ENCODE results near the gene MME. TPM values are rescaled to one million over a fixed set of nuclear protein-coding genes. Genes with fewer than 3 reads are reported as not detected.

MME gene
- total and polyA plus RNA-seq, 3 experiments from 2014 or later, result 0.04 to 1.4 TPM; not detected in 1

DNA sequence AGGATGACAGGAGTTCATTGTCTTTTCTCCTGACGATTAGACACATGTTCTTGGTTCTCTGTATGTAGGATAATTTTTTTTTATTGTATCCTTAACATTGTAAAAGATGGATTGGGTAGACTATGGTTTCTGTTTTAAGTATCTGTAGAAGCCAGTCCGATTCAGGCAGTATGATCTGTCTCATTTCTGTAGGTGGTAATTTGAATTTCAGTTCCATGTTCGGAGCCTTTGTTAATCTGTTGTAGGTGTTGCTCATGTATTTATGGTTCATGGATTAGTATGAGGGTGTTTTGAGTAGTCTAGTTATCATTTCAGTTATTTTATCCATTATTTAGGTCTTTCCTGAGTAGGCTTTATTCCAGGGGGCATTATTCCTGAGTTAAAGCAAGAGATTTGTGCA lies 32.4 kb upstream of the MME start:
- Mint-ChIP-seq H3K4me1 (no peaks in the 10 kb centered on the region), H3K27me3 (no peaks in the 10 kb centered on the region), H3K27ac (no peak overlapping the region), H3K4me3 (no peak overlapping the region), H3K9me3 (peaks cover under 1 to 14% (median 11%) of the 10 kb centered on the region in 5 donors), H3K36me3 (no peaks in the 10 kb centered on the region)
- Histone ChIP-seq H3K4me3 (ENCODE audit: low read length) (no peak overlapping the region), H3K36me3 (ENCODE audit: insufficient read depth, low read length) (no peaks in the 10 kb centered on the region), H3K4me1 (ENCODE audit: insufficient read depth, low read length) (no peaks in the 10 kb centered on the region), H3K27me3 (ENCODE audit: insufficient read depth, low read length, poor library complexity, severe bottlenecking) (no peaks in the 10 kb centered on the region), H3K9me3 (ENCODE audit: low read length) (no peaks in the 10 kb centered on the region), H3K27ac (ENCODE audit: low read depth, low read length) (no peak overlapping the region)
- DNase-seq, result no peak
- POLR2A ChIA-PET, result no interaction called here
- CTCF ChIA-PET, result no interaction called here

DNA sequence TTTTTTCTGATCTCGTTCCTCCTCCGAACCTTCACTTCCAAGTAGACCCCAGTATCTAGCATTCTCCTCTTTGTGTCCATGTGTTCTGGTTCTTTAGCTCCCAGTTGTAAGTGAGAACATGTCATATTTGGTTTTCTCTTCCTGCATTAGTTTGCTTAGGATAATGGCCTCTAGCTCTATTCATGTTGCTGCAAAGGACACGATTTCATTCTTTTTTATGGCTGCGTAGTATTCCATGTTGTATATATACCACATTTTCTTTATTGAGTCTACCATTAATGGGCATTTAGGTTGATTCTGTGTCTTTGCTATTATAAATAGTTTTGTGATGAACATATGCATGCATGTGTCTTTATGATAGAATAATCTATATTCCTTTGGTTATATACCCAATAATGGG lies 30.2 kb upstream of the MME start:
- Histone ChIP-seq H3K4me3 (ENCODE audit: low read length) (no peak overlapping the region), H3K4me1 (ENCODE audit: insufficient read depth, low read length) (no peaks in the 10 kb centered on the region), H3K27ac (ENCODE audit: low read depth, low read length) (no peak overlapping the region), H3K27me3 (ENCODE audit: insufficient read depth, low read length, poor library complexity, severe bottlenecking) (no peaks in the 10 kb centered on the region), H3K9me3 (ENCODE audit: low read length) (no peaks in the 10 kb centered on the region), H3K36me3 (ENCODE audit: insufficient read depth, low read length) (no peaks in the 10 kb centered on the region)
- Mint-ChIP-seq H3K4me3 (no peak overlapping the region), H3K4me1 (no peaks in the 10 kb centered on the region), H3K9me3 (peaks cover 11 to 18% (median 16%) of the 10 kb centered on the region in 5 donors), H3K27ac (peak overlapping the region in 1 of 8 donors; percentile 58), H3K27me3 (no peaks in the 10 kb centered on the region), H3K36me3 (peaks cover 0 to 2% (median 0%) of the 10 kb centered on the region in 3 donors)
- DNase-seq, result no peak
- ChIA-PET POLR2A (no interaction called here), CTCF (no interaction called here)

DNA sequence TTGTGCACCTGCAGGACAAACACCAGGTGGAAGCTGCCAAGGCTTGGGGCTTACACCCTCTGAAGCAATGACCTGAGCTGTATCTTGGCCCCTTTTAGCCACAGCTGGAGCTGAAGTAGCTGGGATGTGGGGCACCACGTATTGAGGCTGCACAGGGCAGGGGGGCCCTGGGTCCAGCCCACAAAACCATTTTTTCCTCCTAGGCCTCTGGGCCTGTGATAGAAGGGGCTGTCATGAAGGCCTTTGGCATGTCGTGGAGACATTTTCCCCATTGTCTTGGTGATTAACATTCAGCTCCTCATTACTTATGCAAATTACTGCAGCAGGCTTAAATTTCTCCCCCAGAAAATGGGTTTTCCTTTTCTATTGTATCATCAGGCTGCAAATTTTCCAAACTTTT lies 27.6 kb upstream of the MME start:
- no peak overlapping the region for H3K4me3 ChIP-seq (ENCODE audit: low read length)
- H3K27me3 ChIP-seq (ENCODE audit: insufficient read depth, low read length, poor library complexity, severe bottlenecking), result no peaks in the 10 kb centered on the region
- ChIA-PET CTCF (interaction anchor here (0.7 kb wide), 1 partner anchor 14 kb away, joined by 3 read pairs; no protein-coding TSS in a partner anchor), POLR2A (no interaction called here)
- no peak overlapping the region for H3K27ac ChIP-seq (ENCODE audit: low read depth, low read length)
- H3K9me3 ChIP-seq (ENCODE audit: low read length), result no peaks in the 10 kb centered on the region
- Mint-ChIP-seq H3K27ac (no peak overlapping the region), H3K36me3 (peaks cover 0 to 2% (median 0%) of the 10 kb centered on the region in 3 donors), H3K27me3 (no peaks in the 10 kb centered on the region), H3K4me3 (no peak overlapping the region), H3K9me3 (peaks cover 12 to 15% (median 15%) of the 10 kb centered on the region in 5 donors), H3K4me1 (no peaks in the 10 kb centered on the region)
- H3K4me1 ChIP-seq (ENCODE audit: insufficient read depth, low read length), result no peaks in the 10 kb centered on the region
- no peak for DNase-seq
- H3K36me3 ChIP-seq (ENCODE audit: insufficient read depth, low read length), result no peaks in the 10 kb centered on the region

DNA sequence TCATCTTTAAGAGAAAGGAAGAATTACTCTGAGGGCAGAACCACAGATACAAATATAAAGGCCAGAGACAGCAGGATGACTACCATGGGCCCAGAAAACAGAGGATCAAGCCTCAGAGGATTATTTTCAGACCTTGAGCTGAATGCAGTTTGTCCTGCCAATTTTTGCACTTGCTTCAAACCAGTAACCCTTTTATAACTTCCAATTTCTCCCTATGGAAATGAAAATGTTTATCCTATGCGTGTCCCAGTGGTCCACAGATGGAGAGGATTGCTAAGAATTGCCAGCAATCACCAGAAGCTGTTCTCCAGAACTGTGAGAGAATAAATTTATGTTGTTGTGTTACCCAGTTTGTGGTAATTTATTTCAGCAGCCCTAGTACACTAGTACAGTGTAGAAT lies 26.4 kb upstream of the MME start:
- H3K4me3 Mint-ChIP-seq, result no peak overlapping the region
- POLR2A ChIA-PET, result no interaction called here

DNA sequence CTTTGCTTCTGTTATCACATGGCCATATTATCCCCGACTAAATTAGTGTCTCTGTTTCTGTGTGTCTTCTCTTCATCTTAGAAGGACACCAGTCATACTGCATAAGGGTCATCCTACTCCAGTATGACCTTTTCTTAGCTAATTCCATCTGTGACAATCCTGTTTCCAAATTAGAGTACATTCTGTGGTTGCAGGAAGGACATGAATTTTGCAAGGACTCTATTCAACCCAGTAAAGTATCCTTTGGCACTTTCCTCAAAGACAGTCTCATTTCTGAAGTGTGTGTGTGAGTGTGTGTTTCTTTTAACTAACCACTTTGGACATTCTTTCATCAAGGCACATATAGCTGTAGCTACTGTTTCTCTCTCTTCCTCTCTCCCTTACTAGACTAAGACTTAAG lies 15.2 kb upstream of the MME start:
- Mint-ChIP-seq H3K27ac (no peak overlapping the region), H3K9me3 (peaks cover 0 to 4% (median 0%) of the 10 kb centered on the region in 5 donors), H3K27me3 (no peaks in the 10 kb centered on the region), H3K4me1 (no peaks in the 10 kb centered on the region), H3K36me3 (no peaks in the 10 kb centered on the region), H3K4me3 (no peak overlapping the region)
- H3K27ac ChIP-seq (ENCODE audit: low read depth, low read length), result no peak overlapping the region
- no peaks in the 10 kb centered on the region for H3K4me1 ChIP-seq (ENCODE audit: insufficient read depth, low read length)
- H3K9me3 ChIP-seq (ENCODE audit: low read length), result no peaks in the 10 kb centered on the region
- ChIA-PET POLR2A (no interaction called here), CTCF (no interaction called here)
- no peaks in the 10 kb centered on the region for H3K27me3 ChIP-seq (ENCODE audit: insufficient read depth, low read length, poor library complexity, severe bottlenecking)
- no peak for DNase-seq
- no peak overlapping the region for H3K4me3 ChIP-seq (ENCODE audit: low read length)
- H3K36me3 ChIP-seq (ENCODE audit: insufficient read depth, low read length), result no peaks in the 10 kb centered on the region

More for the DNA sequence above, 26.4 kb upstream of the MME start:
- Histone ChIP-seq H3K27ac (ENCODE audit: low read depth, low read length) (no peak overlapping the region), H3K27me3 (ENCODE audit: insufficient read depth, low read length, poor library complexity, severe bottlenecking) (no peaks in the 10 kb centered on the region), H3K4me1 (ENCODE audit: insufficient read depth, low read length) (no peaks in the 10 kb centered on the region), H3K9me3 (ENCODE audit: low read length) (no peaks in the 10 kb centered on the region), H3K36me3 (ENCODE audit: insufficient read depth, low read length) (no peaks in the 10 kb centered on the region), H3K4me3 (ENCODE audit: low read length) (no peak overlapping the region)
- peaks cover 0 to 2% (median 0%) of the 10 kb centered on the region in 3 donors for H3K36me3 Mint-ChIP-seq
- no peak for DNase-seq
- no peaks in the 10 kb centered on the region for H3K27me3 Mint-ChIP-seq
- H3K9me3 Mint-ChIP-seq, result peaks cover 12 to 15% (median 15%) of the 10 kb centered on the region in 5 donors
- H3K4me1 Mint-ChIP-seq, result no peaks in the 10 kb centered on the region
- H3K27ac Mint-ChIP-seq, result no peak overlapping the region
- CTCF ChIA-PET, result no interaction called here

DNA sequence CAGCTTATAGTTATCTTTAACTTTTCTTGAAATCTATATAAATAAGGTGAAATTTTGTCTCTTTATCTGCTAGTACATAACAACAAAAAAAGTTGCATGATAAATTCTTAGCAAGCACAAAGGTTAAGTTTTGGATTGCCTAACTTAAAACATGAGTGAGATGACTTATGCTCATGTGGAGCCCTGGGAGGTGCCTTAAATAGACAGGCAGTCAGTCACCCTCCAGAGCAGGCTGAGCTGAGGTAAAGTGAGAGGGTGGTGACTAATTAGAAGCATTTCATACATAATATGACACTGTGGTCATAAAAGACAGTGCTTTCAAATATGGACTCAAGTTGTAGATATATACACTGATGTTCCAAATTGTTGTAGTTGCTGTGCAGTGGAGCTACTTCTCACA lies 14.6 kb upstream of the MME start:
- H3K36me3 Mint-ChIP-seq, result no peaks in the 10 kb centered on the region
- no peaks in the 10 kb centered on the region for H3K4me1 ChIP-seq (ENCODE audit: insufficient read depth, low read length)
- H3K9me3 ChIP-seq (ENCODE audit: low read length), result no peaks in the 10 kb centered on the region
- H3K4me3 Mint-ChIP-seq, result no peak overlapping the region
- H3K36me3 ChIP-seq (ENCODE audit: insufficient read depth, low read length), result no peaks in the 10 kb centered on the region
- H3K27ac ChIP-seq (ENCODE audit: low read depth, low read length), result no peak overlapping the region
- peaks cover 0 to 4% (median 0%) of the 10 kb centered on the region in 5 donors for H3K9me3 Mint-ChIP-seq
- H3K27me3 ChIP-seq (ENCODE audit: insufficient read depth, low read length, poor library complexity, severe bottlenecking), result no peaks in the 10 kb centered on the region
- no peak overlapping the region for H3K27ac Mint-ChIP-seq
- no peaks in the 10 kb centered on the region for H3K4me1 Mint-ChIP-seq
- no peak overlapping the region for H3K4me3 ChIP-seq (ENCODE audit: low read length)
- no peak for DNase-seq
- CTCF ChIA-PET, result no interaction called here
- H3K27me3 Mint-ChIP-seq, result no peaks in the 10 kb centered on the region
- POLR2A ChIA-PET, result no interaction called here

DNA sequence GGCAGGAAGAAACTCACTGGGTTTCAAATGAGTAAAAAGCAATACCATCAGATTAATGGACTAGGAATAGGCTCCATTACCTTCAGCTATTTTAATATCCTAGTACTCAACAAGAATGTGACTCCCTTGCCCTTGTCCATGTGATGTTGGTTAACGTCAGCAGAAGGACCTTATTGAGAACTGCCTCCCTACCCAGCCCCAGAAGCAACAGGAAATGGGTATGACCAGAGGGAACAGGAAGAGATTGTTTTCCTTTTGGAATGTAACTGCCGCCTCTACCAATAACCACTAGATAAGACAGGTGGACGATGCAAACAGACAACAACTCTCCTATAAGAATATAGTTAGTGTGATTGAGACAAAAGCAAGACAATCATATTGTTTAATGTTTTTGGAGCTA lies 10.4 kb upstream of the MME start:
- Histone ChIP-seq H3K9me3 (ENCODE audit: low read length) (no peaks in the 10 kb centered on the region), H3K4me1 (ENCODE audit: insufficient read depth, low read length) (no peaks in the 10 kb centered on the region), H3K4me3 (ENCODE audit: low read length) (no peak overlapping the region), H3K36me3 (ENCODE audit: insufficient read depth, low read length) (no peaks in the 10 kb centered on the region), H3K27ac (ENCODE audit: low read depth, low read length) (no peak overlapping the region), H3K27me3 (ENCODE audit: insufficient read depth, low read length, poor library complexity, severe bottlenecking) (no peaks in the 10 kb centered on the region)
- no peak overlapping the region for H3K4me3 Mint-ChIP-seq
- ChIA-PET POLR2A (no interaction called here), CTCF (no interaction called here)
- DNase-seq, result no peak
- peaks cover 0 to 4% (median 2%) of the 10 kb centered on the region in 5 donors for H3K9me3 Mint-ChIP-seq
- H3K4me1 Mint-ChIP-seq, result no peaks in the 10 kb centered on the region
- H3K36me3 Mint-ChIP-seq, result no peaks in the 10 kb centered on the region
- H3K27me3 Mint-ChIP-seq, result no peaks in the 10 kb centered on the region
- no peak overlapping the region for H3K27ac Mint-ChIP-seq

DNA sequence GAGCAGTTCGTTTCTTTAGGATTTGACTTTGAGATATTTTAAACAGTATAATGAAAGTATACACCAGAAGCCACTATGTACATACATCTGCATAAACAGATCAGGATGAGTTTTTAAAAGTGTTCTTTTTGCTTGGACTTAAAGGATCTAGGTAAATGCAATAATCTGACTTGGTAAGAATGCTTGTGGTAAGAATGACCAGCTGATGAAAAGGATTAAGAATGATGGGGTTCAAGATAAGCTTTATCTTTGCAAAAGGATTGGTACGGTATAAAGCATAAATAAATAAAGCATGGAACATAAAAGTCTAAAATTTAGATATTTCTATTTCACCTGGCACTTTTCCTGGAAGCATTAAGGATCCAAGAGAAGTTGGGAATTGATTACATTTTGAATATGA lies 9.8 kb upstream of the MME start:
- Histone ChIP-seq H3K4me3 (ENCODE audit: low read length) (no peak overlapping the region), H3K4me1 (ENCODE audit: insufficient read depth, low read length) (no peaks in the 10 kb centered on the region), H3K9me3 (ENCODE audit: low read length) (no peaks in the 10 kb centered on the region), H3K36me3 (ENCODE audit: insufficient read depth, low read length) (no peaks in the 10 kb centered on the region), H3K27me3 (ENCODE audit: insufficient read depth, low read length, poor library complexity, severe bottlenecking) (no peaks in the 10 kb centered on the region), H3K27ac (ENCODE audit: low read depth, low read length) (no peak overlapping the region)
- CTCF ChIA-PET, result no interaction called here
- Mint-ChIP-seq H3K27ac (no peak overlapping the region), H3K4me3 (no peak overlapping the region), H3K4me1 (no peaks in the 10 kb centered on the region), H3K27me3 (no peaks in the 10 kb centered on the region), H3K9me3 (peaks cover 0 to 6% (median 3%) of the 10 kb centered on the region in 5 donors), H3K36me3 (no peaks in the 10 kb centered on the region)
- POLR2A ChIA-PET, result no interaction called here
- DNase-seq, result no peak

DNA sequence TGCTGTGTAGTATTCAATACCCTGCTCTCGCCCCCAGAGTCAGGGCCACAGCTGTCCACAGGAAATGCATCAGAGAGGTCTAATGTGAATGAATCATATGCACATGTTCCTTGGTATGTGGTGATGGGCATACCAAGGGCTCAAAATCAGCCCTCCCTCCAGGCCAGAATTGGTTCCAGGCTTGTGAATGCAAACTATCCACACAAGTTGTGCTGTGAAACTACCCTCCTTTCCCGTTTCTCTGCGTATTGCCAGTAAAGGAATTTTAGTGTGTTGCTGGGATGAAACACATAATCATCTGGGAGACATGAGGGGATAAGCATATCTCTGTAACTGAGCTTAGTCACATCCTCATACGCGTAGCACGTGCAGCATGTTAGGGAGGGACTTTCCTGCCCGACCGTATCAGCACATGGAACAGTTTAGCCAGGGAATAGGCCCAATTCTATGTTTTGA lies 9.2 kb upstream of the MME start:
- ChIA-PET CTCF (no interaction called here), POLR2A (no interaction called here)
- H3K9me3 Mint-ChIP-seq, result peaks cover 3 to 11% (median 7%) of the 10 kb centered on the region in 5 donors

More for the DNA sequence above, 9.2 kb upstream of the MME start:
- Mint-ChIP-seq H3K4me3 (no peak overlapping the region), H3K27ac (no peak overlapping the region), H3K4me1 (no peaks in the 10 kb centered on the region), H3K36me3 (no peaks in the 10 kb centered on the region), H3K27me3 (no peaks in the 10 kb centered on the region)
- H3K27ac ChIP-seq (ENCODE audit: low read depth, low read length), result no peak overlapping the region
- H3K4me1 ChIP-seq (ENCODE audit: insufficient read depth, low read length), result no peaks in the 10 kb centered on the region
- H3K36me3 ChIP-seq (ENCODE audit: insufficient read depth, low read length), result no peaks in the 10 kb centered on the region
- no peak overlapping the region for H3K4me3 ChIP-seq (ENCODE audit: low read length)
- no peak for DNase-seq
- no peaks in the 10 kb centered on the region for H3K27me3 ChIP-seq (ENCODE audit: insufficient read depth, low read length, poor library complexity, severe bottlenecking)
- no peaks in the 10 kb centered on the region for H3K9me3 ChIP-seq (ENCODE audit: low read length)
